Mucosa of descending colon (tissue), 3 donors: ENCODE measurements around the gene LIG4. TPM values are rescaled to one million over a fixed set of nuclear protein-coding genes. Genes with fewer than 3 reads are reported as not detected.
A peak's percentile ranks its signal among the peaks of the same experiment; 100 is the strongest.

Experiments
- ATAC-seq: fragments of 200-7000 bp; cut with Tn5 transposase; one replicate; pipeline ENCODE4 v1.9.1; 2020; ENCODE audit warnings: mild to moderate bottlenecking, moderate library complexity
- DNase-seq, 3 donors: peaks; one replicate each; pipeline ENCODE4 v3.0.0-alpha.2; 2020
- H3K36me3 ChIP-seq: fragments of 200-600 bp; one replicate; pipeline ENCODE4 v1.8.0; 2021; ENCODE audit warnings: low read depth, mild to moderate bottlenecking
- H3K4me1 ChIP-seq: fragments of 200-600 bp; one replicate; pipeline ENCODE4 v1.8.0; 2021; ENCODE audit warnings: low read depth, mild to moderate bottlenecking
- H3K4me3 ChIP-seq: fragments of 200-600 bp; one replicate; pipeline ENCODE4 v1.8.0; 2021; ENCODE audit warnings: mild to moderate bottlenecking
- H3K9me3 ChIP-seq: fragments of 200-600 bp; one replicate; pipeline ENCODE4 v1.8.0; 2021; ENCODE audit warnings: mild to moderate bottlenecking
- CTCF ChIP-seq: fragments of 200-600 bp; IDR thresholded peaks from one replicate; pipeline ENCODE4 v1.8.0; 2022; ENCODE audit warnings: antibody characterized with exemption, mild to moderate bottlenecking
- intact Hi-C, 2 donors: fragments of 100-400 bp; cut with DNase I in 1 of 2; cut with micrococcal nuclease in 1 of 2; formaldehyde crosslinking; loops; one replicate each; pipeline versions ENCODE4 v1.11.0 to v1.11.1; 2022; cut with DNase I, micrococcal nuclease
- long read RNA-seq, 2 donors: library from polyadenylated mRNA; unstranded; transcript quantifications; one replicate each; pipeline ENCODE4 v2.0.0, GENCODE V29; 2019 to 2021
- total RNA-seq, 3 donors: library from RNA; stranded (reverse); fragmentation: NEBNext Ultra II Directional in 2 of 3; extraction: Animal tissue kit (Norgen Biotek cat#: 25700) in 2 of 3; gene quantifications; one replicate each; pipeline versions ENCODE4 v1.2.1 to v1.2.4, GENCODE V29; 2021 to 2023
- donor health status: DM: no; HTN: no; CAD: no; lungs with moderate emphysema.
- donor health status: DM: no; HTN: no; CAD: no.
- donor health status: DM: no; HTN: yes; CAD: no.

The LIG4 gene
- 10 to 100 TPM; 10.4 to 11.7 (median 10.8) TPM for total RNA-seq
- long read RNA-seq, donor 1, partial matches to known transcripts, result 0 of 7 reads
- long read RNA-seq, donor 1, other reads (novel, unspliced or antisense), result 6 of 7 reads
- long read RNA-seq, donor 2, partial matches to known transcripts, result 1 of 6 reads
- long read RNA-seq, donor 2, other reads (novel, unspliced or antisense), result 5 of 6 reads

GRCh38 chr13:108215436-108215835 lies at the start of gene LIG4:
Gene LIG4 (minus strand): TSS chr13:108215536. CDS start chr13:108211268, 4,268 bp downstream.
- peak; percentile 84 for ATAC-seq

GRCh38 chr13:108263621-108264355 lies 48.5 kb upstream of the LIG4 start:
- no peak for DNase-seq
- intact Hi-C loops, result no loop called here
- ATAC-seq, result no peak
- TF ChIP-seq CTCF, result no peak
- H3K36me3 ChIP-seq, result no peaks in the 10 kb centered on the region
- H3K4me1 ChIP-seq, result no peaks in the 10 kb centered on the region
- H3K4me3 ChIP-seq, result no peak overlapping the region
- no peaks in the 10 kb centered on the region for H3K9me3 ChIP-seq

More at GRCh38 chr13:108215436-108215835, at the start of gene LIG4:
- Histone ChIP-seq H3K36me3 (no peaks in the 10 kb centered on the region), H3K4me1 (peaks cover 33% of the 10 kb centered on the region), H3K4me3 (peak within 1 kb of the TSS; percentile 9), H3K9me3 (no peaks in the 10 kb centered on the region)
- peak; percentile 91 to 97 (median 94) for DNase-seq
- intact Hi-C loops, result no loop called here
- no peak for TF ChIP-seq CTCF

- Histone ChIP-seq H3K4me1 (no peaks in the 10 kb centered on the region), H3K4me3 (no peak overlapping the region), H3K36me3 (no peaks in the 10 kb centered on the region), H3K9me3 (no peaks in the 10 kb centered on the region)
- ATAC-seq (no peak), DNase-seq (no peak)
- no peak for TF ChIP-seq CTCF
- intact Hi-C loops, result no loop called here
Observed at GRCh38 chr13:108257248-108257647, 41.9 kb upstream of the LIG4 start.

GRCh38 chr13:108249150-108249549 lies 33.8 kb upstream of the LIG4 start:
- no peak for ATAC-seq
- Histone ChIP-seq H3K36me3 (no peaks in the 10 kb centered on the region), H3K4me1 (no peaks in the 10 kb centered on the region), H3K9me3 (peaks cover 6% of the 10 kb centered on the region), H3K4me3 (no peak overlapping the region)
- TF ChIP-seq CTCF, result no peak
- intact Hi-C loops, result no loop called here
- no peak for DNase-seq

GRCh38 chr13:108230377-108230776 lies 15.0 kb upstream of the LIG4 start:
- intact Hi-C loops, result no loop called here
- no peak for DNase-seq
- Histone ChIP-seq H3K4me3 (no peak overlapping the region), H3K4me1 (peaks cover 8% of the 10 kb centered on the region), H3K9me3 (no peaks in the 10 kb centered on the region), H3K36me3 (no peaks in the 10 kb centered on the region)
- TF ChIP-seq CTCF, result no peak
- no peak for ATAC-seq
